A549 treated with DMSO at 1 μM for 4 hours (cell line): ENCODE data around the gene IFNW1. TPM values are rescaled to one million over a fixed set of nuclear protein-coding genes. Genes with fewer than 3 reads are reported as not detected.

ENCODE experiments used
- total RNA-seq: library from RNA; stranded (reverse); fragments of 200-300 nt; extraction: Qiagen RNA extraction; gene quantifications from 5 replicates; pipeline ENCODE4 v1.2.3, GENCODE V29; 2022; ENCODE audit warnings: low read depth

The IFNW1 gene
- total RNA-seq = not detected in 5 replicates

GRCh38 chr9:21141427-21141882 is at the start of gene IFNW1:
TSS of gene IFNW1 (minus strand) at chr9:21141832. CDS start at chr9:21141570, 262 bp downstream.

GRCh38 chr9:21187487-21187886 is 45.9 kb upstream of the IFNW1 start, which contains the start of gene IFNA4:
TSS of gene IFNA4 (minus strand) at chr9:21187587. CDS start at chr9:21187531, 56 bp downstream.

GRCh38 chr9:21166560-21166959 is 24.9 kb upstream of the IFNW1 start, which contains the start of gene IFNA21:
TSS of gene IFNA21 (minus strand) at chr9:21166660. CDS start at chr9:21166612, 48 bp downstream.

Other genes starting within 250 kb of the IFNW1 start
- gene HACD4, start 110.2 kb downstream of the IFNW1 start, total RNA-seq = 1.0 to 1.6 TPM (median 1.1 TPM) in 5 replicates
- gene IFNB1, start 63.9 kb downstream of the IFNW1 start, total RNA-seq = not detected in 5 replicates
- gene IFNA21, start 24.8 kb upstream of the IFNW1 start, total RNA-seq = not detected in 5 replicates
- gene IFNA4, start 45.8 kb upstream of the IFNW1 start, total RNA-seq = not detected in 5 replicates
- gene IFNA7, start 60.4 kb upstream of the IFNW1 start, total RNA-seq = not detected in 5 replicates
- gene IFNA10, start 65.3 kb upstream of the IFNW1 start, total RNA-seq = not detected in 5 replicates
- not detected in 5 replicates for gene IFNA16, start 75.5 kb upstream of the IFNW1 start, total RNA-seq
- not detected in 5 replicates for gene IFNA17, start 86.4 kb upstream of the IFNW1 start, total RNA-seq
- gene IFNA14, start 98.2 kb upstream of the IFNW1 start, total RNA-seq = not detected in 5 replicates
- not detected in 5 replicates for gene IFNA5, start 163.5 kb upstream of the IFNW1 start, total RNA-seq
- 15.0 to 20.4 TPM (median 17.7 TPM) in 5 replicates for gene KLHL9, start 193.6 kb upstream of the IFNW1 start, total RNA-seq
- gene IFNA6, start 209.1 kb upstream of the IFNW1 start, total RNA-seq = not detected in 5 replicates
- gene IFNA13, start 226.2 kb upstream of the IFNW1 start, total RNA-seq = not detected in 5 replicates
- gene IFNA2, start 243.6 kb upstream of the IFNW1 start, total RNA-seq = not detected in 5 replicates